Renal cortical epithelial cell (primary cell): ENCODE measurements around the gene BRMS1L. TPM values are rescaled to one million over a fixed set of nuclear protein-coding genes. Genes with fewer than 3 reads are reported as not detected.
A peak's percentile ranks its signal among the peaks of the same experiment; 100 is the strongest.
"Not testable (repeated sequence)": the region's sequence is repeated elsewhere in the genome, so short reads cannot be mapped to it uniquely, and the experiment has no call there.

ENCODE experiments used
- DNase-seq: peaks from one replicate; pipeline ENCODE4 v3.0.0-alpha.2; 2011; ENCODE audit warnings: low read depth
- total RNA-seq: library from RNA; depleted of rRNA; stranded (reverse); fragments of >200 nt; gene quantifications from 2 replicates; pipeline ENCODE4 v1.2.3, GENCODE V29; 2014

The BRMS1L gene, protein sequence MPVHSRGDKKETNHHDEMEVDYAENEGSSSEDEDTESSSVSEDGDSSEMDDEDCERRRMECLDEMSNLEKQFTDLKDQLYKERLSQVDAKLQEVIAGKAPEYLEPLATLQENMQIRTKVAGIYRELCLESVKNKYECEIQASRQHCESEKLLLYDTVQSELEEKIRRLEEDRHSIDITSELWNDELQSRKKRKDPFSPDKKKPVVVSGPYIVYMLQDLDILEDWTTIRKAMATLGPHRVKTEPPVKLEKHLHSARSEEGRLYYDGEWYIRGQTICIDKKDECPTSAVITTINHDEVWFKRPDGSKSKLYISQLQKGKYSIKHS
- 2.8 and 9.3 TPM in 2 replicates for total RNA-seq

DNA sequence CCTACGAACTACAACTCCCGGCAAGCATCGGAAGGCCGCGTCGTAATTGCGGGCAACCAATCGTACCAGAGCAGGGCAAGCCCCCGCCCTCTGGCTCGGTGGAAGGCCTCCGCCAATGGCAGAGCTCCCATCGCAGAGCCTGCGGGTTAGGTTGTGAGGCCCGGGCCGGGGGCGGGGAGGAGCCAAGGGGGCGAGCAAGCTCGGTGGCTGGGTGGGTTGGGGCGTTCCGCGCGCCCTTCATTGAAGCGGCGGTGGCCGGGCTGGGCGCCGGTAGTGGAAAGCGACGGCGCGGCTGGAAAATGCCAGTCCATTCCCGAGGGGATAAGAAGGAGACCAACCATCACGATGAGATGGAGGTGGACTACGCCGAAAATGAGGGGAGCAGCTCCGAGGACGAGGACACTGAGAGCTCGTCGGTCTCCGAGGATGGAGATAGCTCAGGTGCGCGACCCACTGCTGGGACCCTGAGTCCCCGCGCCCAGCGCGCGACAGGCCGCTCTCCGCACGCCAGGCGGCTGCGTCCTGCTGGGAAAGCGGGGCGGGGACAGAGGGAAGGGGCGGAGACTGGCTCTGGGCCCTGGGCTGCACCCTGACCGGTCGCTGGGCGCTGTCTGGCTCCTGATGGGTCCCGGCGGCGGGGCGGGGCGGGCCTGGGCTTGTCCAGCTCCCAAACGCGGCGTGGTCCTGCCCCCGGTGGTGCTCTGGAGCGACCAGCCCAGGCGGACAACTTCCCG lies at the start of gene BRMS1L:
Gene BRMS1L (plus strand): TSS at position 121 of the 734 bp plus-strand sequence. CDS start 179 bp downstream, at position 300.
- peak; percentile 66 for DNase-seq

DNA sequence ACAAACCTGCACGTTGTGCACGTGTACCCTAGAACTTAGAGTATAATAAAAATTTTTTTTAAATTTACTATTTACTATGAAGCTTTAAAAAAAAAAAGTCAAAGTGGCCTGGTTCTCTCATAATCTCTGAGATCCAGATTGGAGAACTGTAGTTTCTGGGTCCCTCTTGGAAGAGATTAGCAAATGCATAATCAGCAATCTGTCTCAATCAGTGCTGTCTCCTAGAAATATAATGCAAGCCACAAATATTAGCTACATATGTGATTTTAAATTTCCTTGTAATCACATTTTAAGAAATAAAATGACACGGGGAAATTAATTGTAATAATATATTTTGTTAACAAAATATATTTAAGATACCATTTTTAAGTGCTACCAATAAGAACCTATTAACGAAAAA lies 49.3 kb upstream of the BRMS1L start:
- DNase-seq = no peak

DNA sequence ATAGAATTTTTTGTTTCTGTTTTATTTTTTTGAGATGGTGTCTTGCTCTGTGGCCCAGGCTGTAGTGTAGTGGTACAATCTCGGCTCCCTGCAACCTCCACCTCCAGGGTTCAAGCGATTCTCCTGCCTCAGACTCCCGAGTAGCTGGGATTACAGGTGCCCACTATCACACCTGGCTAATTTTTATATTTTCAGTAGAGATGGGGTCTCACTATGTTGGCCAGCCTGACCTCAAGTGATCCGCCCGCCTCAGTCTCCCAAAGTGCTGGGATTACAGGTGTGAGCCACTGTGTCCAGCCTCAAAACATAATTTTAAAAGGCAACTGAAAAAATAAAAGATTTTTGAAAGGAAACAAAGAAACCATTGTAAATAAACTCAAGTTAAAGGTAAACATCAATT lies 48.6 kb upstream of the BRMS1L start:
- DNase-seq = not testable (repeated sequence)

DNA sequence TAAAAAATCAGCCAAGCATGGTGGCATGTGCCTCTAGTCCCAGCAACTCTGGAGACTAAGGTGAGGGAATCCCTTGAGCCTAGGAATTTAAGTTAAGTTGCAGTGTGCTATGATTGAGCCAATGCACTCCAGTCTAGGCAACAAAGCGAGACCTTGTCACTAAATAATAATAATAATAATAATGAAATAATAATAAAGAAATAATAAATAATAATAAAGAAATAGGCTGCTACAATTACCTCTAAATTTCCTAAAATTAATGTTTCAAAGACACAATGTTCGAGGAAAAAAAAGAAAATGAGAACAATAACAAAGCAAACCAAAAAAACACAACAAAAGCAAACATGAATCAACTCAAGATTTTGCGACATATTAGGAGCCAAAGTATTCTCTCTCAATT lies 46.8 kb upstream of the BRMS1L start:
- no peak for DNase-seq

DNA sequence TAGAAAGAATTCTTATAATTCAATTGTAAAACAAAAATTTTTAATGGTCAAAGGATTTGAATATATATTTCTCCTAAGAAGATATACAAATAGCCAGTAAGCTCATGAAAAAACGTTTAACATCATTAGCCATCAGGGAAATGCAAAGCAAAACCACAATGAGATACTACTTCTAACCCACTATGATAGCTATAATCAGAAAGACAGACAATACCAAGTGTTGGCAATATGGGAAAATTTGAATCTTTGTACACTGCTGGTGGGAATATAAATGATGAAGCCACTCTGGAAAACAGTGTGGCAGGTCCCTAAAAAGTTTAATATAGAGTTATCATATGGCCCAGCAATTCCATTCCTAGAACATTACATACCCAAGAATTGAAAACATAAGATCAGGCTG lies 42.4 kb upstream of the BRMS1L start:
- DNase-seq = no peak

DNA sequence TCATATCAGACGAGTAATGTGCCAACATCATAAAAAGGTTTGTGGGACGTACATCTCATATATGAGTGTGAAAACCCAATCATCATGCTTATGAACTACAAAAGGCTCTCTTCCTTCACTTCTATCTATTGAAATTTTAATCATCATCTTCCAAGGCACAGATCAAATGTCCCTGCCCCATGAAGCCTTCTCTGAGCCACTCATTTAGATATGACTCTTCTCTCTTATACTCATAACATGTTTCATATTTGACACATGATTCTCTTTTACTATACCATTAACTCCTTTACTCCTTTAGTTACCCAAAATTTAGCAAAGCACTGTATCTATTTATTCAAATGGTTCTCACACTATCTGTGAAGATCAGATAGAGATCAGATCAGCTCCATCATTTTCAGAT lies 39.3 kb upstream of the BRMS1L start:
- no peak for DNase-seq

DNA sequence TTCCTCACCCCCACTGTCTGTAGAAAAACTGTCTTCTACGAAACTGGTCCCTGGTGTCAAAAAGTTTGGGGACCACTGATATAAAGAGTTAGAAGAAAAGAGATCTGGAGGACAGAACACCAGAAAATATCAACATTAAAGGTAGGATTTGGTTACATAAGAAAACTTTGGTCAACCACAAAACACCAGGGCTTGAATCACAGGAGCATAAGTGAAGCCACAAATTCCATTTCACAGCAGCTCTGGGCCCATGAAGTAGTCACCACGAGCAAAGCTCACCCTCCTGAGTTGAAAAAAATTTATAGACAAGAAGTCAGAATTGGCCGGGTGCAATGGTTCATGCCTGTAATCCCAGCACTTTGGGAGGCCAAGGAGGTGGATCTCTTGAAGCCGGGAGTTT lies 36.5 kb upstream of the BRMS1L start:
- peak; percentile 74 for DNase-seq

DNA sequence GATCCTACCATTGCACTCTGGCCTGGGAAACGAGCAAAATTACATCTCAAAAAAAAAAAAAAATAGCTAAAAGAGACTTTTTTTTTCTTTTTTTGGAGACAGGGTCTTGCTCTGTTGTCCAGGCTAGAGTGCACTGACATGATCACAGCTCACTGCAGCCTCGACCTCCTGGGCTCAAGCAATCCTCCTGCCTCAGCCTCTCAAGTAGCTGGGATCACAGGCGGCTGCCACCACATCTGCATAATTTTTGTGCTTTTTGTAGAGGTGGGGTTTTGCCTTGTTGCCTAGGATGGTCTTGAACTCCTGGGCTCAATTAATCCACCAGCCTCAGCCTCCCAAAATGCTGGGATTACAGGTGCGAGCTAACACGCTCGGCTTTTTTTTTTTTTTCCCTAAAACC lies 28.3 kb upstream of the BRMS1L start:
- no peak for DNase-seq

DNA sequence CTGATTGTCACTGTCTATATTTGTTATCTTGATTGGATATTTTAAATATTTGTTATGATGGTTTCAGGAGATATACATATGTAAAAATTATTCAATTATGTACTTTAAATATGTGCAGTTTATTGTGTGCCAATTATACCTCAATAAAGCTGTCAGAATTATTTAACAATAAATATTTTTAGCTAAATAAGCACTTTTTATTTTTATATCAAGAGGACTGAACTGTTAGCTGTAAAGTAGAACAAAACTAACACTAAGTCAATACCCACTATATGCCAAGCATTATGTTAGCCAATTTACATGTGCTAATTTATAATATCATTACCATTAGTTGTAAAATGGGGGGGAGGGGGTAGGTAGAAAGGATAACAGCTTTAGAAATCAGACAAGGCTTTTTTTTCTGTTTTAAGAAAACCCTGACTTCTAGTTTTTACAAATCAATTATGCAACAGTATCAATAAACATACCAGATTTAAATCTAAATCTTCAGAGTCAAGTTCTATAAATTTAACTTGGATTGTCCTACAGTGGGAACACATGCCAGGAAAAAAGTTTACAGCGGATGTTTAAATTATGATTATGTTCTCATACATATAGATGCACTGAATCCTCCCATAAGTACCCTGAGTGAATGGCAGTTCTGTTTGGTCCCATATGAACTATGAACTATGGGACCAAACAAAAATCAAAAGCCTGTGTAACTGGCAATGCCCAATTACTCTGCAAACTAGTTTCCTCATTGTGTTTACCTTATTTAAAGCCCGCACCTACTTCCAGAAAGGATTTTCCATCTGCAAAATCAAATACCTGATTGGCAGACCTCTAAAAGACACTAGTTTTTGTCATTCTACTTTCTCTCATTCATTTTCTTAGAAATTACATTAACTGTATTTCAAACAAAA lies 19.9 kb upstream of the BRMS1L start:
- no peak for DNase-seq

DNA sequence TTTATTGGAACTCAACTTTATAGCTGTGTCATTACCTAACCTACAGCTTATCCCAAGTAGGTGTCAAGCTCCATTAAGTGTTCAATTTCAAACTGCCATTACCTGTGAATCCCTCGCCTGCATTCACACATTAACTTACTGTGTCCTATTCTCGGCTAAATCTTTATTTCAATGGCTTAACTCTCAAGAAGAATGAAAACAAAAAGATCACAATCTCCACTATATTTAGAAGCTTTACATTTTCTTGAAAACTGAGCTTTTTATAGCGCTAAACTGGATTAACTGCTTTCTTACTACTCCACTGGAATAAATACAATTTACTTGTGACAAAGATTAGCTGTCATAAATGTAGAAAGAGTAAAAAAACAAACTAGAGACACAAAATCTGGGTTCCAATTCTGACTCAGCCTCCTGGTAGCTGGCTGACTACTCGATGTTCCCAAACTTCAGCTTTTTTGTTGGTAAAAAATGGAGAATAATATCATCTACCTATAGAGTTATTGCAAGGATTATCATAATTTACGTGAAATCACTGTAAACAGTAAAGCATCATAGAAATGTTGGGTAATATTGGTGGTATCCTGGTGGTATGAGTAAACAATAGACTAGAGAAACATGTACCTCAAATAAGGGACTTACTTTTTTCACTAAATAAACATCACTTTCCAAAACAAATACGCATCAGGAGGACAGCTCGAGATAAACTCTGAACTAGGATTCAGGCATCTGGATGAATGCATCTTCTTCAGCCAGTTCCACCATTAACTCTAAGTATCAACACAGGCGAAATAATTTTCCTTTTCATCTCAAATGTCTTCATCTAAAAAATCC lies 18.8 kb upstream of the BRMS1L start:
- DNase-seq = no peak

DNA sequence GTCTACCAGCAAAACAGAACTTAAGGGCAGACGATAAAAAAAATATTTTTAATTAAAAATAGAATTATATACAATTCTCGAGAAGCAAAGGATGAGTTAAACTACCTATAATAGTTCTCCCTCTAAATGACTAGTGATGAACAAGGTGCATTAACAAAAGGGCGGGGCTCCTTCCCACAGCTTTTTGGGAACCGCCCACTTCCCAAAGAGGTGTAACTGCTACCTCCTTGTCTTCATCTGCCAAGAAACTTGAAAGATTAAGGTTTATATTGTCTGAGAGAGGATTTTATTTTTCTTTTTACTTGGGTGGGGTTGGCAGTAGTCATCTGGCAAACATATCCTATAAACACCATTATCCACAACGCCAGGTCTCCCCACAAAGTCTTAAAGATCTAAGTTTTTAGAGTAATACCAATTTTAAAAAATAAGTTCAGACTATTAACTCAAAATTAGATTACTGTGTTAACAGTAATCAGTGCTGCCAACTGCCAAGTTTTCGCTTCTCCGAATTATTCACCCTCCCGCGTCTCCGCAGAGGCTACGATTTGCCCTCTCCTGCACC lies 18.0 kb upstream of the BRMS1L start:
- DNase-seq = peak; percentile 21

DNA sequence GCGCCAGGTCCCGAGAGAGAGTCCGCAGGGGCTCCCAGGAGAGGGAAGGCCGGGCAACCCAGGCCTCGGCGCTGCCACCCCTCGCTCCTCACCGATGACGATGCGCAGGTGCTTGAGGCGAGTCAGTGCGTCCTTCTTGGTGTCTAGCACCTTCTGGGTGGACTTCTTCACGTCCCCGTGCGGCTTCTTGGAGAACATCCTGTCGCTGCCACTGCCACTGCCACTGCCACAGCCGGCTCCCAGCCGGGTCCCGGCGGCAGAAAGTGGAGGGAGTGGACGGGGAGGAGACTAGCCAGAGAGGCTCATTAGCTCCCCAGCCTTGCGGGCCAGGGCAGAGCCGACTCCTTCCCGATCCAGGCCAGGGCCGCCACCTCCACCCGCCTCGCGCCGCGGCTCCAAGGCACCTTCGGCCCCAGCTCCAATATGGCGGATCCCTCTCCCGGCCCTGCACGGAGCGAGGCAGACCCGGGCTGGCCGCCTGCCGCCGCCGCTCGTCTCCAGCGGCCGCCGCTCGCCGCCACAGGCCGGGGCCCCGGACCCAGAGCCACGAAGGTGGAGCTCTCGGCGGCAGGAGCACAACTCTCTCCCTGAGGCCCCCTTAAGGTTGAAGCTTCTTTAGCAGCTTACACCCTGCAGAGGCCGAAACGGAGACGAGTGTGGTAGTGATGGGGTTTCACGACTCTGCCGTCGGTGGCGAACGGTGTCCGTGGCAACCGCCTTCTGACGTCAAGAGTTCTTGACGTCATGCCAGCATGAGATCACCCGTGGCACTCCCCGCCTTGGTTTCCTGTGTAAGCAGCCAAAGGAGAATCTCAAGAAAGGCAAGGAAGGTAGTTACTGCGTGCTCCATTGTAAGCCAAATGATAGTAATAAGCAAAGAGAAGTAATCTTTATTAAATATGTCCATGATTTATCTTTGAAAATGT lies 17.2 kb upstream of the BRMS1L start, which contains the start of gene RALGAPA1:
Gene RALGAPA1 (minus strand): TSS at position 658 of the 926 bp plus-strand sequence. CDS start 460 bp downstream, at position 198.
- DNase-seq = peak; percentile 93

DNA sequence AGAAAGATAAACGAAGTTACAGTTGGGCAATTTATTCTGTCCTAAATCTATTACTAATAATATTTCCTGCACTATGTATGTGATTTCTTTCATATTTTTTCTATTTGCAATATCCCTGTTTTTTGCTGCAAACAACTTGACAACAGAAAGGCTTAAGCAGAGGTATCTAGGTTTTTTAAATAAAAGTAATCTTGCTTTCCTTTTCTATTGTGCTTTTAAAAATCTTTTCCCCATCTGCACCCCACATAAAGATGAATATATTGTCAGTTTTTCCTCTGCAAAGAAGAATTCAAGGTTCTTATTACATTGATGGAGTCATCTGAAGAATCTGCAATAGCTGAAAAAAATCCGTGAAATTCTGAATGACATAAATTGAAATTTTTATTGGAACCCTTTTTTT lies 16.5 kb upstream of the BRMS1L start:
- DNase-seq = no peak

DNA sequence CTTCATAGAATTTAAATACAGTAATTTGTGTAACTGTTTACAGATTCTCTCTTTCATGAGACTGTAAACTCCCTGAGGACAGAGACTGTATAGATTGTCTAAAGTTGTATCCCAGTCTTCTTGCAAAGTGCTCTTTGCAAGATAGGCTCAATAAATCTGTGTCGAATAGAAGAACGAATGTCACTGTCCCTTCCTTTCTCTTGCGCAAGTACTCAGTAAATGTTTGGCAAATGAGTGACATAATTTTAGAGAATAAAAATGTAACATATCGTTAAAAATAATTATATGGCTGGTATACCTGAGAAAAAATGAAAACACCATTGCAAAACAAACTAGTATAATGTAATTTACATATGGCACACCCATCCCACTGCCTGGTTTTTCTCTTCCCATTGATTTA lies 15.2 kb upstream of the BRMS1L start:
- DNase-seq = no peak

DNA sequence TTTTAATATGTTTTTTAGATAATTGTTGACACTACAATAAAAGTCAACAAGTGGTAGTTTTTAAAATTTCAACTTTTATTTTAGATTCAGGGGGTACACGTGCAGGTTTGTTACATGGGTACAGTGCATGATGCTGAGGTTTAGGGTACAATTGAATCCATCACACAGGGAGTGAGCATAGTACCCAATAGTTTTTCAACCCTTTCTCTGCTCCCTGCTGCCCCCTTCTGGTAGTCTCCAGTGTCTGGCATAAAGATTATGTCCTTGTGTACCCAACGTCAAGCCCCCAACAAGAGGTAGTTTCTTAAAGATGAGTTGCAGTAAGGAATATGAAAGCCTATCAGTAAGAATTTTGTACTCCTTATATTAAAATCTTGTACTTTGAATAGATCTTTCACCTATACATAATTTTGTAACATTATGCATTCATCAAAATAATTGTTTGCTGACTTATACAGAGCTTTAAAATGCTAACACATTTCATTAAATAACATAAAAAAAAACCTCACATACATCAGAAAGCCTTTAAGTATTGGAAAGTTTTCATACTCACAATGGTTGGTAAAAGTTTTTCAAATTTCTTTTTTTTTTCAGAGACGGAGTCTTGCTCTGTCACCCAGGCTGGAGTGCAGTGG lies 11.7 kb upstream of the BRMS1L start:
- DNase-seq = peak; percentile 36

DNA sequence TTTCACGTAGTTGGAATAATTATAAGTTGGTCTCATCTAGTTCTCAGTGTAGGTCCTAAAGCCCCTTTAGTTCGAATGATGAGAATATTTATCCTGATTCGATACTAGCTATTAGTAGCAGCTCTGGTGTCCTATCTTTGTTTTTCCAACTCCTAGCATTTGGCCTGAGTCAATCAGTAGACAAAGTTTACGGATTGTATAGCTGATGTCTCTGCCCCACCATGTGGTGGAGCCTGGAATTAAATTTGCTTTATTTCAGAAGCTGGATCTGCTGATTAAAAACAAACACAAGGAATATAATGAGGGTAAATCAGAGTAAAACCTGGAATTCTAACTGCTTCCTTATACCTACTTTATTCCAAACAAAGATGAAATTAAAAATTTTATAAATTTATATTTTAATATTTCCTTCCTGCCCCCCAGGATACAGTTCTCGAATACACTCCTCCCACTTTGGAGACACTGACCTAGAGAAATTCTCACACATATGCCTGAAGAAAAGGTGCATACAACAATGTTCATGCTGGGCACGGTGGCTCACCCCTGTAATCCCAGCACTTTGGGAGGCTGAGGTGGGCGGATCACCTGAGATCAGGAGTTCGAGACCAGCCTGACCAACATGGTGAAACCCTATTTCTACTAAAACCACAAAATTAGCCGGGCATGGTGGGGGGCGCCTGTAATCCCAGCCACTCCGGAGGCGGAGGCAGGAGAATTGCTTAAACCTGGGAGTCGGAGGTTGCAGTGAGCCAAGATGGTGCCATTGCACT lies 7.6 kb upstream of the BRMS1L start:
- DNase-seq = peak; percentile 59

DNA sequence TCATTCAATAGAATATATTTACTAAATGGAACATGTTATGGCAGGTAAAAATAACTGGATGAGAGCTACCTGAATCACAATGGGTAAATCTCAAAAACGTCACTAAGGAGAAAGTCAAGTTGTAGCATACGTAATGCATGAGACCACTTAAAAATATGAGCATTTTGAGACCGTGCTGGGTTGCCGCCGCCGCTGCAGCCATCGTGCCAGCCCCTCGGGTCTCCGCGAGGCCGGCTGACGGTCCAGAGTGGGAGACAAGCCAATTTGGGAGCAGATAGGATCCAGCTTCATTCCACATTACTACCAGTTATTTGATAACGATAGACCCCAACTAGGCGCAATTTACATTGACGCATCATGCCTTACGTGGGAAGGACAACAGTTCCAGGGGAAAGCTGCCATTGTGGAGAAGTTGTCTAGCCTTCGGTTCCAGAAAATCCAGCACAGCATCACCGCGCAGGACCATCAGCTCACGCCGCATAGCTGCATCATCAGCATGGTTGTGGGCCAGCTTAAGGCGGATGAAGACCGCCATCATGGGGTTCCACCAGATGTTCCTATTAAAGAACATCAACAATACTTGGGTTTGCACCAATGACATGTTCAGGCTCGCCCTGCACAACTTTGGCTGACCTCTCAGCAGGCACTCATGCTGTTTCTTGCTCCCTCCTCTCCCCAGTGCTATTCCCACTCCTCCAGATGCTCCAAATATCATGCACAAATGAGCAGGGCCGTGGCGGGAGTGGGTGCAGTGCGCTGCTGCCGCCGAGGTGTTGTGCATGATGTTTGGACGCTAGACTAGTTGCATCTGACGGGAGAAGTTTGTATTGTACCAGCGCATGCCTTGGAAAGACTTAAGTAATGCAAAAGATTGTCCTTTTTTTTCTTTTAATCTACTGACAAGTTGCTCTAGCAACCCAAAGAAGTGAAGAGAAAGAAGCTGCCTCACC lies 6.3 kb upstream of the BRMS1L start:
- DNase-seq = no peak
